Stimulated activated CD4-positive, alpha-beta T cell treated with anti-CD3 and anti-CD28 coated beads, Interleukin-1b, Interleukin-23, amount 100 ng/mL, for 48 hours (primary cell): ENCODE measurements around the gene CSF3R.

Experiments used
- DNase-seq: peaks from one replicate; pipeline ENCODE4 v3.0.0-alpha.2; 2020

Gene CSF3R

GRCh38 chr1:36482724-36483388 is at the start of gene CSF3R:
Gene CSF3R, minus strand, starts transcription at chr1:36482913. Its CDS starts 3,417 bp downstream, at chr1:36479496.
- no peak for DNase-seq

GRCh38 chr1:36531833-36532232 is 49.1 kb upstream of the CSF3R start:
- no peak for DNase-seq

GRCh38 chr1:36530791-36531190 is 48.1 kb upstream of the CSF3R start:
- no peak for DNase-seq

DNA sequence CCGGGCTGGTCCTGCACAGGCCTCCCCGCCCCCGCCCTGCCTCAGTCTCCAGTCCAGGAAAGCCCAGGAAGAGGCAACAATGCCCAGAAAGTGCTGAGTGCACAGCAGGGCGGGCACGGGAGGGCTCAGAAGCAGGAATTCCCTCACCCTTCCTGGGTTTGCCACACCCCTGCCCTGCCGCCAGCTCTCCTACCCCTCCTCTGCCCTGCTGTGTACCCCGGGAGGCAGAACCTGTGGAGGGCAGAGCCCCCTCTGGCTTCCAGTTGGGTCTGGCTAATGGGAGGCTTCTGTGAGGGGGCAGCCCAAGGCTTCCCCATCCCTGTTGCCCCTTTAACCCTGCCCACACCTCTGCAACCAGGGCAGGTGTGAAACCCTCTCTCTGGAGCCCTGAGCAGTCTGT is 47.5 kb upstream of the CSF3R start:
- DNase-seq: no peak

DNA sequence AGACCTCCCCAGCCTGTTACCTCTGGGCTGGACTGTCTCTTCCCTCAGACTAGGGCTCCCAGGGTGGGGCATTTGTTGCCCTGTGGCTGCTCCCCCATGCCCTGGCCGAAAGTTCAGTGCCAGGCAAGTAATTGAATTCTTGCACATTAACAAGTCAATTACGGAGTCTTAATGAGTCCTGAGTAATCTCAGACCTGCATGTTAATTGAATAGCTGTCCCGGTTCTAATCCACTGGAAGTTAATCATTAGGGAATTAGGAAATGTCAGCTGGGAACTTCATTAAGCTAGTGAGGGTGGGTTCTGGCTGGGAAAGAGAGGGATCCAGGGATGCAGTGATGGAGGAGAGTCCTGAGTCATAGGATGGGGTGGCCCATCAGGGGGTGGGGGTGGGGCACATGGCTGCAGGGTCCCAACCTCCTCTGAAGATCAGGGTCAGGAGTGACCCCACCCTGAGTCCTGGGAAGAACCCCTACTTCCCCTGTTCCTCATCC is 47.1 kb upstream of the CSF3R start:
- DNase-seq: no peak

- DNase-seq: no peak
These were observed 45.9 kb upstream of the CSF3R start for GRCh38 chr1:36528361-36529349.

- no peak for DNase-seq
These were observed 42.5 kb upstream of the CSF3R start for GRCh38 chr1:36525166-36525565.

DNA sequence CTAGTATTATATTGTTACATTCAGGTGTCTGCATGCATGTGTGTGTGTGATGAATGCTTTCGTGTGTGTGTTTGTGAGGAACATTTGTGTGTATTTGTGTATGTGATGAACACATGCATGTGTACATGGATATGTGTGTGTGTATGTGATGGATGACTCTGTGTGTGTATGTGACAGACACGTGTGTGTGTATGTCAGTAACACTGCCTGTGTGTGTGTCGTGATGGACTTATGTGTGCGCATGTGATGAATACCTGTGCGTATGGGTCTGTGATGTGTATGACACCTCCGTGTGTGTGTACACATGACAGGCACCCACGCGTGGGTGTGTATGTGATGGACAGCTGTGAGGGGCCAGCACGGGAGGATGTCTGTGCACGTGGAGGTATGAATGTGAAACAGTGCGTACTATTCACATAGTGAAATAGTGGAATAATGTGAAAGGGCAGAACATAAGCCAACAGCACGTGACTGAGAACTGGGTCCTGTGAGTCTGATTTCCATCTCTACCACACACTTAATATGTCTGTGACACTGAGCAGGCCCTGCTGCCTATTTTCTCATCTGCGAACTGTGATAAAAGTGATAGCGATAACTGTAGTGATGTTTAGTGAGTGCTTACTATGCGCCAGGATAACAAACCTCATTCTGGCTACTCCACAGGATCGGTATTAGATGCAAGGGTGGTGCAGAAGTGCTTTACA is 41.8 kb upstream of the CSF3R start:
- no peak for DNase-seq

DNA sequence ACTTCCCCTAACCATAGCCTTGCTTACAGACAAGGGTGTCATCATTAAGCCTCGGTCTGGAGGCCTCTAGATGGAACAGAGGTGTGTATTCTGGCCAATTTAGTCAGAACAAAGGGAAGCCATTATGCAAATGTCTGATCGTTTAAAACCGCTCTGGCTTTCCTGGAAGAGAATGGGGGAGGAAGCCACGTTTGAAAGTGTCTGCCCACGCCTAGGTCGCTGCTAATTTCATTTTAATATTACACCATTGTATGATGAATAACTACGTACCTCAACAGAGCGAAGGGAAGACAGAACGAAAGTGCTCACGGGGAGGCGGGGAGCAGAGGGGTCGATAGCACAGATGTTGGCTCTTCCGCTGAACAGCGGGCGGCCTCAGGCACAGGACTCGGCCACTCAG is 41.1 kb upstream of the CSF3R start:
- peak; percentile 20 for DNase-seq

- no peak for DNase-seq
These were observed 40.5 kb upstream of the CSF3R start for GRCh38 chr1:36523230-36523495.

DNA sequence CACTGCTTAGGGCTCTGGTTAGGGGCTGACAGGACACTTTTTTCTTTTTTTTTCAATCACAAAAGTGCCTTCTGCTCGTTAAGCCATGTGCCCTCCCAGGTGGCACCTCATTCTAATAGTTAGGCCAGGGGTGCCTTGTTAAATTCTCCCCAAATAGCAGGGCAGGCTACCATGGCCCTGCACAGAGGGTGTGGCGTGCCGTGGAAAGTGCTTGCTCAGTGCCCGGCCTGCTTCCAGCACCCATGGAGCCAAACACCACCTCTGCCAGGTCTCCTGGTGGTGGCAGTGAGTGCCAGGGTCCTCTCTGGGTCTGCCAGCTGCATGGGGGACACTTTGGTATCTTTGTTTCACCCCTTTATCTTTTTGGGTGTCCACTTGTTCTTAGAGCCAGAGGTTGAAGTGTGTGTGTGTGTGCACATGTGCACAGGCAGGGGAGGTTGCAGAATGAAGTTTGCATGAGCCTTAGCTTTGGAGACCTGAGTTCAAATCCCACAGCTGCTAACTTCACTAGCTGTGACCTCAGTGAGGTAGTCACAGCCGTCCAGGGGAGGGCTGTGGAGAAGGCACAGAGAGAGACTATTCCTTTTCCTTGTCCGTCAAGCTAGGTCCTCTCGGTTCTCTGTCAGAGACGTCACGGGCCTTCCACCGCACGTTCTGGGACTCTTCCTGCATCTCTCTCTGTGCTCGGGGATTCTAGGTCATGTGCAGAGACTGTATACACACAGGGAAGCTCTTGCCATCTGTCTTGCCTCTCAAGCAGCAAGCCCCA is 39.9 kb upstream of the CSF3R start:
- DNase-seq: no peak

DNA sequence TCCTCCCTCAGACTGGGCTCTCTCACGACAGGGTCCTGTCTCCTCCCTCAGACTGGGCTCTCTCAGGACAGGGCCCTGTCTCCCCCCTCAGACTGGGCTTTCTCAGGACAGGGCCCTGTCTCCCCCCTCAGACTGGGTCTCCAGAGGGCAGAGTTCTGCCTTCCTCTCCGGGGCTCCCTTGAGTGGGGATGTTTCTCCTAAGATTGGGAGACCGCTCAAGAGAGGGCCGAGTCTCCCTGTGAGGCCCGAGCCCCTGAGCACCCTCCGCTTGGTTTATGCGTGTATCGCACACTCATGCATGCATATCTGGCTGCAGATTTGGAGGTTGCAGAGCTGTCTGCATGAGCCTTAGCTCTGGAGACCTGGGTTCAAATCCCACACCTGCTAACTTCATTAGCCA is 39.3 kb upstream of the CSF3R start:
- DNase-seq: no peak

- no peak for DNase-seq
These were observed 38.2 kb upstream of the CSF3R start for GRCh38 chr1:36520771-36521420.

GRCh38 chr1:36520056-36520455 is 37.3 kb upstream of the CSF3R start:
- DNase-seq: no peak

DNA sequence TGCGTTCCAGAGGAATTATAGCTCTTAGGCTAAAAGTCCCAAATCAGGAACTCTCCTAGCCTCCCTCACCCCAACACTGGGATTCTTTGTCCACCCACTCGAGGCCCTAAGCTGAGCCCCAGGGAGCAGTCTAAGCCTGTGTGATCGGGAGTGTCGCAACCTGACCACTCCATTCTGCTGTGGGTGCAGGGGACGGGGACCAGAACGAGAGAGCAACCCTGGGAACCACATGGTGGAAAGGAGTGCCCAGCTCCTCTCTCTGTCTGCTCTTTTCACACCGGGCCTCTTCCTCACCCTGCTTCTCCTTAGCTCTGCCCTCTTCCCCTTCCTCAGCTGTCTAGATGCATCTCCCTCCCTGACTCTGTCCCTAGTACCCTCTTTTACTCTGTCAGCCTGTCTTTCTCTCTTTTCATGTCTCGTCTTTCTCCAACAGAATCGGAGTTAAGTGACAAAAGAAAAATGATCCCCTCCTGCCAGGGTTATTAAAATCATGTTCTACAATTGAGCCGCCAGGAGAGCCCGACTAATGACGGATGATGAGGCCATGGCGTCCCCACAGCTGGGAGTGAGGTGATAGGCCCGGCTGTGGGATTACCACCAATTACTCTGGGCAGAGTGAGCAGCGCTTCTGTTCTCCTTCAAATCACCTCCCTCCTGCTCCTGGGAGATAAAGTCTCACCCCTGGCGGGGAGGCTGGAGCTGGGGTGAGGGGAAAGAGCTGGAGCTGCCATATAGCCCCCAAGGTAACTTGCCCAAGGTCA is 34.5 kb upstream of the CSF3R start:
- no peak for DNase-seq

DNA sequence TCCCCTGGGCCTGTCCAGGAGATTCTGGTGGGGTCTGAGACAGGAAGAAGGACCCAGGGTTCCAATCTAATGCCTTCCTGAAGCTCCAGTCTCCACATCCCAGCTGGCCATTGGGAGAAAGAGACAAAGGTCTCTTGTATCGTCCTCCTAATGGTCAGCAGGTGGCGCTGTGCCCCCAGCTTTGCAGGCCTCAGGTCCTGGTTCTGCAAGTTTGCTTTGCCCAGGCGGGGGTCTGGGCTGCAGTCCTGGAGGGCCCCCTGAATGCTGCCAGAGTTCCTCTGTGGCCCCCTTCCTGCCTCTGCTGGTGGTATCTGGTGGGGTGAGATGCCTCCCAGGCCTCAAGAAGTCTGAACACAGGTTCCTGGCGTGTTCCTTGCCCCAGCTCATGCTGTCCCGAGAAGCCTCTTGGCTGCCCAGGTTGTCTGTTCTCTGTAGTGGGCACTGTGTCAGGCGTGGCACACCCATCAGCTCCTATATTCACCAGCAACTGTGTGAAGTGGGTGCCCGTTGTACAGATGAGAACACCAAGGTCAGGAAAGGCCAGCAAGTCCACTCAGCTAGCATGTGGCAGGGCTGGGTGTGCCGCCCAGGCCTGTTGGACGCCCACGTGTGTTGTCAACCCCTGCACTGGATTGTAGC is 33.8 kb upstream of the CSF3R start:
- DNase-seq: peak; percentile 44

GRCh38 chr1:36515315-36516138 is 32.8 kb upstream of the CSF3R start:
- DNase-seq: no peak

DNA sequence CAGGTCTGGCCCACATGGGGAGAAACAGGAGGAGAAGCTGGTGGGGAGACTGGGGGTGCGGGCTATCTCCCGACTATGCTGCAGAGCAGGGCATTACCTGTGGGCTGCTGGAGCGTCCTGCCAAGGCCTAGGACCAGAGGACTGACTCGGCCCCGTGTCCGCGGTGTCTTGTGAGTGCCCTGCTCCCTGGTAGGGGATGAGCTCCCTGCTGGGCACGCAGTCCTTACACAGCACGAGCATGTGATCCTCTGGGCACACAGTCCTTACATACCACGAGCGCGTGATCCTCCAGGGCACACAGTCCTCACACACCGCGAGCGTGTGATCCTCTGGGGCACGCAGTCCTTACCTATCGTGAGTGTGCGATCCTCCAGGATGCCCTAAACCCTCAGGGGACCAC is 31.8 kb upstream of the CSF3R start:
- no peak for DNase-seq

GRCh38 chr1:36513676-36514473 is 31.2 kb upstream of the CSF3R start:
- DNase-seq: no peak
